Astrocyte (in vitro differentiated cells and primary cell): ENCODE data around the gene ZNF578. TPM values are rescaled to one million over a fixed set of nuclear protein-coding genes. Genes with fewer than 3 reads are reported as not detected.

Experiments
- DNase-seq: peaks from one replicate; pipeline ENCODE4 v3.0.0-alpha.2; 2010; ENCODE audit warnings: low read depth
- FAIRE-seq: peaks from 2 replicates; lab custom pipeline; 2011; peaks lifted over from hg19 to GRCh38; lab: Jason Lieb, UNC
- H2AFZ ChIP-seq: 2 replicates; pipeline ENCODE4 v1.6.0; 2012; ENCODE audit warnings: low read depth, low read length, inconsistent platforms
- H3K27ac ChIP-seq: 2 replicates; pipeline ENCODE4 v1.5.1; 2011; ENCODE audit warnings: low read depth, low read length, inconsistent platforms
- H3K27me3 ChIP-seq: 2 replicates; pipeline ENCODE4 v1.6.0; 2011; ENCODE audit warnings: low read length, inconsistent platforms; ENCODE audit not compliant: insufficient read depth
- H3K36me3 ChIP-seq: 2 replicates; pipeline ENCODE4 v1.5.1; 2011; ENCODE audit warnings: low read length, inconsistent platforms; ENCODE audit not compliant: insufficient read depth
- H3K4me1 ChIP-seq: 2 replicates; pipeline ENCODE4 v1.5.1; 2011; ENCODE audit warnings: low read length, inconsistent platforms; ENCODE audit not compliant: insufficient read depth
- H3K4me2 ChIP-seq: 2 replicates; pipeline ENCODE4 v1.6.0; 2012; ENCODE audit warnings: low read length, inconsistent platforms
- H3K4me3 ChIP-seq: 2 replicates; pipeline ENCODE4 v1.5.1; 2011; ENCODE audit warnings: low read depth, mild to moderate bottlenecking, low read length, inconsistent platforms; ENCODE audit not compliant: insufficient read depth
- H3K79me2 ChIP-seq: 2 replicates; pipeline ENCODE4 v1.6.0; 2012; ENCODE audit warnings: mild to moderate bottlenecking, low read length, inconsistent platforms; ENCODE audit not compliant: insufficient read depth
- H3K9ac ChIP-seq: 2 replicates; pipeline ENCODE4 v1.6.0; 2012; ENCODE audit warnings: mild to moderate bottlenecking, low read length, inconsistent platforms
- H3K9me3 ChIP-seq: 2 replicates; pipeline ENCODE4 v1.5.1; 2012; ENCODE audit warnings: low read depth, mild to moderate bottlenecking, low read length, inconsistent platforms; ENCODE audit not compliant: insufficient read depth
- H4K20me1 ChIP-seq: 2 replicates; pipeline ENCODE4 v1.6.0; 2012; ENCODE audit warnings: low read length, inconsistent platforms; ENCODE audit not compliant: insufficient read depth
- H3K27ac Mint-ChIP-seq: one replicate; pipeline ENCODE4 v1.8.0; 2021; ENCODE audit warnings: mild to moderate bottlenecking, mixed read lengths; ENCODE audit not compliant: unreplicated experiment
- H3K27me3 Mint-ChIP-seq: one replicate; pipeline ENCODE4 v1.8.0; 2021; ENCODE audit warnings: low read depth, mixed read lengths; ENCODE audit not compliant: unreplicated experiment
- H3K36me3 Mint-ChIP-seq: one replicate; pipeline ENCODE4 v1.8.0; 2021; ENCODE audit warnings: low read depth, mixed read lengths; ENCODE audit not compliant: unreplicated experiment
- H3K4me1 Mint-ChIP-seq: one replicate; pipeline ENCODE4 v1.8.0; 2021; ENCODE audit warnings: low read depth, mixed read lengths; ENCODE audit not compliant: unreplicated experiment
- H3K4me3 Mint-ChIP-seq: one replicate; pipeline ENCODE4 v1.8.0; 2021; ENCODE audit warnings: mild to moderate bottlenecking, moderate library complexity, mixed read lengths; ENCODE audit not compliant: unreplicated experiment
- H3K9me3 Mint-ChIP-seq: one replicate; pipeline ENCODE4 v1.8.0; 2021; ENCODE audit warnings: mild to moderate bottlenecking, mixed read lengths; ENCODE audit not compliant: unreplicated experiment
- EZH2 ChIP-seq: IDR thresholded peaks from 2 replicates; pipeline ENCODE4 v1.6.1; 2012; ENCODE audit warnings: mild to moderate bottlenecking, low read length, inconsistent platforms; ENCODE audit not compliant: insufficient read depth
- total RNA-seq: library from RNA; stranded (reverse); gene quantifications from 2 replicates; pipeline ENCODE4 v1.2.1, GENCODE V29; 2021
- TF ChIP-seq, protein P1 (sequence below): IDR thresholded peaks from 2 replicates; pipeline ENCODE4 v1.5.1; 2011; ENCODE audit warnings: low read depth, mild to moderate bottlenecking, inconsistent platforms, low read length, moderate library complexity; ENCODE audit not compliant: insufficient read depth

Gene ZNF578
- total RNA-seq, 1 donor from 2014 or later: not detected

DNA sequence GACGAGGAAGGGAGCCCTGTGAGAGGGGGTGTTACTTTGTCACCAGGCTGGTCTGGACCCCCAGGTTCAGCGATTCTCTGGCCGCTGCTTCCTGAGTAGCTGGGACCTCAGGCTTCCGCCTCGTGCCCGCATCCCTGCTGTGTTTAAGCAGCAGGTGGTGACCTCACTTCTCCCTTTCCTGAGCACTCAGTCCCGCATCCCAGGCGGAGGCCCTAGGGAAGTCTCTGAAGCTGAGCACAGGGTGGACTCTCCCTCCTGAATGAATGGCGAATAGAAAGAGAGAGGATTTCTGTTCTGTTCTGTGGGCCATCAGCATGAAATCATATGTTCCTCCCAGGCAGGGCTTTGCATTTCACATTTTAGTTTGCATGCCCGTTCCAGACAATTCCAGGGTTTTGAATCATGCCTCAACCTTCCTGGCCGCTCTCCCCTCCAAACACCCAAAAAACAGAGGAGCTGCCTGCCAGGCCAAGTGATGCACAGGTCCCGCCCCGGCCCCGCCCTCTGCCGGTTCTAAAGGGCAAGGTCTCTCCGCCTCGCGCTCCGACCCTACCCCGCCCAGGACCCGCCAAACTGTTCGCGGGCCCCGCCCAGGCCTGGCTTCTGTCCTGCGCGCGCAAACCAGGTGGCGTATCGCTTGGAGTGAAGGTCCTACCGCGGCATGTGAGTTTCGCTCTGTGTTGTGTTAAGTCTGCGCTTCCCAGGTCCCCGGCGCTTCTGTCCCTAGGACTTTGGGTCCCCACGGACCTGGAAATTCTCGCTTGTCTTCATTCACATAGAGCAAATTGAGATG lies 39.0 kb downstream of the ZNF578 start:
- H3K27ac ChIP-seq: no peak overlapping the region
- no peak for FAIRE-seq
- H3K4me1 Mint-ChIP-seq: no peaks in the 10 kb centered on the region
- H3K27me3 ChIP-seq: no peaks in the 10 kb centered on the region
- H3K9me3 ChIP-seq: peaks cover 9% of the 10 kb centered on the region
- no peak for DNase-seq
- TF ChIP-seq EZH2: no peak
- TF ChIP-seq, protein P1, sequence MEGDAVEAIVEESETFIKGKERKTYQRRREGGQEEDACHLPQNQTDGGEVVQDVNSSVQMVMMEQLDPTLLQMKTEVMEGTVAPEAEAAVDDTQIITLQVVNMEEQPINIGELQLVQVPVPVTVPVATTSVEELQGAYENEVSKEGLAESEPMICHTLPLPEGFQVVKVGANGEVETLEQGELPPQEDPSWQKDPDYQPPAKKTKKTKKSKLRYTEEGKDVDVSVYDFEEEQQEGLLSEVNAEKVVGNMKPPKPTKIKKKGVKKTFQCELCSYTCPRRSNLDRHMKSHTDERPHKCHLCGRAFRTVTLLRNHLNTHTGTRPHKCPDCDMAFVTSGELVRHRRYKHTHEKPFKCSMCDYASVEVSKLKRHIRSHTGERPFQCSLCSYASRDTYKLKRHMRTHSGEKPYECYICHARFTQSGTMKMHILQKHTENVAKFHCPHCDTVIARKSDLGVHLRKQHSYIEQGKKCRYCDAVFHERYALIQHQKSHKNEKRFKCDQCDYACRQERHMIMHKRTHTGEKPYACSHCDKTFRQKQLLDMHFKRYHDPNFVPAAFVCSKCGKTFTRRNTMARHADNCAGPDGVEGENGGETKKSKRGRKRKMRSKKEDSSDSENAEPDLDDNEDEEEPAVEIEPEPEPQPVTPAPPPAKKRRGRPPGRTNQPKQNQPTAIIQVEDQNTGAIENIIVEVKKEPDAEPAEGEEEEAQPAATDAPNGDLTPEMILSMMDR: no peak
- no peak overlapping the region for H2AFZ ChIP-seq
- no peaks in the 10 kb centered on the region for H3K4me1 ChIP-seq
- H4K20me1 ChIP-seq: no peaks in the 10 kb centered on the region
- H3K36me3 Mint-ChIP-seq: peaks cover 2% of the 10 kb centered on the region
- no peak overlapping the region for H3K4me2 ChIP-seq
- no peaks in the 10 kb centered on the region for H3K36me3 ChIP-seq
- H3K27ac Mint-ChIP-seq: no peak overlapping the region
- H3K27me3 Mint-ChIP-seq: peaks cover 9% of the 10 kb centered on the region
- no peak overlapping the region for H3K9ac ChIP-seq
- H3K4me3 Mint-ChIP-seq: no peak overlapping the region
- no peaks in the 10 kb centered on the region for H3K79me2 ChIP-seq
- H3K4me3 ChIP-seq: no peak overlapping the region
- peaks cover 33% of the 10 kb centered on the region for H3K9me3 Mint-ChIP-seq

DNA sequence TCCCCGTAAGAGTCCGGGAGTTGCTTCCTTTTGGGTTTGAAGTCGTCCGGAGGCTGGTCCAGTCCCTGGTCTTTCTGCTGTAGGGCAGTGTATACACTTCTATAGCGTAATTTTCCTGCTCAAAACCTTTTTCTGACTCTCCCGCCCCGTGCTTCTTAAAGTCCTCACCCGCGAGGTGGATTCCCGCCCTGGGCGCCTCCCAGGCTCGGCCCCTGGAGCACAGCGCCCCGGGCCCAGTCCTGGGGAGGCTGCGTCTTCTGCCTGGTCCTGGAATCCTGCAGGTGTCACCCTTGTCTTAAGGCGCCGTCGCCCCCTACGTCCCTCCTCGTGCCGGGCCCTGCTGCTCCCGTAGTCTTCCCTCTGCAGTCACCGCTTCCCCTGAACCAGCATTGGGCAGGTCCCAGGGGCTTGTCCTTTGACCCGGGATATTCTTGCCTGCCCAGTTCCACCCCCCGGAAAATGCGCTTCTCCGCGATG lies 39.7 kb downstream of the ZNF578 start:
- FAIRE-seq: no peak
- H3K79me2 ChIP-seq: no peaks in the 10 kb centered on the region
- H4K20me1 ChIP-seq: no peaks in the 10 kb centered on the region
- H3K36me3 ChIP-seq: no peaks in the 10 kb centered on the region
- no peak for TF ChIP-seq EZH2
- TF ChIP-seq, protein P1: no peak
- H3K9ac ChIP-seq: no peak overlapping the region
- Mint-ChIP-seq H3K36me3 (peaks cover 2% of the 10 kb centered on the region), H3K4me3 (no peak overlapping the region), H3K27me3 (peaks cover 9% of the 10 kb centered on the region), H3K4me1 (no peaks in the 10 kb centered on the region), H3K27ac (no peak overlapping the region), H3K9me3 (peaks cover 36% of the 10 kb centered on the region)
- peaks cover 9% of the 10 kb centered on the region for H3K9me3 ChIP-seq
- H3K4me1 ChIP-seq: no peaks in the 10 kb centered on the region
- H3K27me3 ChIP-seq: no peaks in the 10 kb centered on the region
- no peak overlapping the region for H3K4me3 ChIP-seq
- no peak for DNase-seq
- no peak overlapping the region for H3K4me2 ChIP-seq
- H2AFZ ChIP-seq: no peak overlapping the region
- no peak overlapping the region for H3K27ac ChIP-seq

DNA sequence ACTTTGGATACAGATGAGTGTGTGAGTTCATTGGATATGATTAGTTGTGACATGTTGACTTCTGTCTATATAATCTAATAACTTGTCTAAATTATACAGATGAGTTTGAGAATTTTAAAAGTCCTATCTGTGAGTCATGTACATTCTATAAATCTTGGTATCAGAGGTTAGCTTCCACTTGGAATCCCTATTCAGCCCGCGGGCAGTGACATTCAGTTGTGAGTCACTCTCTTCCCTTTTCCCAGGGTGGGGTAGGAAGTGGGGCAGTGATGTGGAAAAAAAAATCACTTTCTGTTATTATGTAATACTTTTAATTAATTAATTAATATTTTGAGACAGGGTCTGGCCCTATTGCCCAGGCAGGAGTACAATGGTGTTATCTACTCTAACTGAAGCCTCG lies 41.2 kb downstream of the ZNF578 start:
- no peak for DNase-seq
- Mint-ChIP-seq H3K27me3 (peaks cover 12% of the 10 kb centered on the region), H3K4me1 (no peaks in the 10 kb centered on the region)

More for the DNA sequence above, 41.2 kb downstream of the ZNF578 start:
- no peak overlapping the region for H3K27ac ChIP-seq
- no peak overlapping the region for H2AFZ ChIP-seq
- no peak overlapping the region for H3K4me3 ChIP-seq
- FAIRE-seq: no peak
- peaks cover 38% of the 10 kb centered on the region for H3K9me3 Mint-ChIP-seq
- H3K36me3 ChIP-seq: no peaks in the 10 kb centered on the region
- H3K4me2 ChIP-seq: no peak overlapping the region
- no peaks in the 10 kb centered on the region for H4K20me1 ChIP-seq
- H3K36me3 Mint-ChIP-seq: peaks cover 4% of the 10 kb centered on the region
- no peaks in the 10 kb centered on the region for H3K4me1 ChIP-seq
- H3K27ac Mint-ChIP-seq: no peak overlapping the region
- H3K4me3 Mint-ChIP-seq: no peak overlapping the region
- TF ChIP-seq, protein P1: no peak
- TF ChIP-seq EZH2: no peak
- no peak overlapping the region for H3K9ac ChIP-seq
- no peaks in the 10 kb centered on the region for H3K79me2 ChIP-seq
- H3K9me3 ChIP-seq: peaks cover 12% of the 10 kb centered on the region
- no peaks in the 10 kb centered on the region for H3K27me3 ChIP-seq
